IMR-90 (cell line): ENCODE measurements around the gene CEP72. TPM values are rescaled to one million over a fixed set of nuclear protein-coding genes. Genes with fewer than 3 reads are reported as not detected.

Experiments used
- ATAC-seq: fragments of 200-7000 bp; cut with Tn5 transposase; 2 replicates; pipeline ENCODE4 v1.9.1; 2020; ENCODE audit warnings: low read depth, mild to moderate bottlenecking, moderate library complexity
- BruUV-seq: library from RNA; stranded (reverse); fragments of 400-500 nt; replicated peaks from 2 replicates; lab custom pipeline; 2021; lab: Mats Ljungman, UMichigan
- CTCF ChIA-PET: fragments of 300-600 bp; formaldehyde crosslinking; extraction: SDS; loops from one replicate; lab custom pipeline; 2021; ENCODE audit warnings: antibody characterized with exemption; lab: Yijun Ruan, JAX
- POLR2A ChIA-PET: fragments of 300-600 bp; sonication (Branson Sonifier 250); formaldehyde crosslinking; loops from one replicate; lab custom pipeline; 2022; ENCODE audit warnings: antibody characterized with exemption; ENCODE audit not compliant: unreplicated experiment; lab: Charles Lee
- DNase-seq: peaks from one replicate; pipeline ENCODE4 v3.0.0; 2013
- H2AFZ ChIP-seq: replicated peaks from 2 replicates; pipeline ENCODE3; 2013; ENCODE audit warnings: low read length, mild to moderate bottlenecking; ENCODE audit not compliant: poor library complexity
- H2AK5ac ChIP-seq: 2 replicates; pipeline ENCODE4 v1.6.1; 2013; ENCODE audit warnings: low read depth, low read length, inconsistent platforms
- H2AK9ac ChIP-seq: replicated peaks from 2 replicates; pipeline ENCODE3; 2013; ENCODE audit warnings: mild to moderate bottlenecking, low read depth, low read length, moderate library complexity; ENCODE audit not compliant: poor library complexity
- H2BK120ac ChIP-seq: 2 replicates; pipeline ENCODE4 v1.6.1; 2013; ENCODE audit warnings: low read depth, low read length, inconsistent platforms
- H2BK15ac ChIP-seq: 3 replicates; pipeline ENCODE4 v1.6.1; 2013; ENCODE audit warnings: low read depth, low read length, inconsistent platforms
- H2BK20ac ChIP-seq: 2 replicates; pipeline ENCODE4 v1.6.1; 2013; ENCODE audit warnings: low read depth, mild to moderate bottlenecking, inconsistent platforms, low read length, moderate library complexity
- H2BK5ac ChIP-seq: 2 replicates; pipeline ENCODE4 v1.6.1; 2013; ENCODE audit warnings: mild to moderate bottlenecking, low read depth, low read length, inconsistent platforms; ENCODE audit not compliant: poor library complexity, severe bottlenecking
- H3K14ac ChIP-seq: replicated peaks from 2 replicates; pipeline ENCODE4 v1.6.1; 2013; ENCODE audit warnings: low read depth, low read length, inconsistent platforms
- H3K18ac ChIP-seq: 2 replicates; pipeline ENCODE4 v1.6.1; 2013; ENCODE audit warnings: low read depth, low read length, control low read depth
- H3K23ac ChIP-seq: 2 replicates; pipeline ENCODE4 v1.6.1; 2013; ENCODE audit warnings: low read depth, low read length, inconsistent platforms
- H3K27ac ChIP-seq: 2 replicates; pipeline ENCODE4 v1.5.1; 2013; ENCODE audit warnings: mild to moderate bottlenecking, control low read depth, low read length; ENCODE audit not compliant: insufficient read depth
- H3K27me3 ChIP-seq: 2 replicates; pipeline ENCODE4 v1.6.1; 2013; ENCODE audit warnings: low read length; ENCODE audit not compliant: control insufficient read depth, insufficient read depth
- H3K36me3 ChIP-seq: 2 replicates; pipeline ENCODE4 v1.6.1; 2013; ENCODE audit warnings: low read length, mixed read lengths; ENCODE audit not compliant: control insufficient read depth, insufficient read depth
- H3K4ac ChIP-seq: 2 replicates; pipeline ENCODE4 v1.6.1; 2013; ENCODE audit warnings: low read depth, low read length, inconsistent platforms
- H3K4me1 ChIP-seq: 2 replicates; pipeline ENCODE4 v1.6.1; 2013; ENCODE audit warnings: low read length, mixed read lengths; ENCODE audit not compliant: control insufficient read depth, insufficient read depth
- H3K4me2 ChIP-seq: 2 replicates; pipeline ENCODE4 v1.6.1; 2013; ENCODE audit warnings: low read depth, mild to moderate bottlenecking, control low read depth, low read length, moderate library complexity
- H3K4me3 ChIP-seq: 2 replicates; pipeline ENCODE4 v1.5.1; 2013; ENCODE audit warnings: low read depth, mild to moderate bottlenecking, control low read depth, low read length, moderate library complexity; ENCODE audit not compliant: insufficient read depth
- H3K56ac ChIP-seq: 2 replicates; pipeline ENCODE4 v1.6.1; 2013; ENCODE audit warnings: low read length, inconsistent platforms; ENCODE audit not compliant: insufficient read depth; ENCODE audit errors: extremely low read depth
- H3K79me1 ChIP-seq, 2 experiments: 2 replicates each; pipeline ENCODE4 v1.6.1; 2013; ENCODE audit warnings: low read length in 2 of 2, inconsistent platforms in 1 of 2, low read depth in 1 of 2
- H3K9ac ChIP-seq: 2 replicates; pipeline ENCODE4 v1.6.1; 2013; ENCODE audit warnings: low read depth, low read length, control low read depth
- H3K9me1 ChIP-seq: 2 replicates; pipeline ENCODE4 v1.6.1; 2013; ENCODE audit warnings: low read length, inconsistent platforms; ENCODE audit not compliant: insufficient read depth
- H3K9me3 ChIP-seq: 2 replicates; pipeline ENCODE4 v1.6.1; 2013; ENCODE audit warnings: low read length; ENCODE audit not compliant: control insufficient read depth, insufficient read depth
- H4K20me1 ChIP-seq: 2 replicates; pipeline ENCODE4 v1.6.1; 2013; ENCODE audit warnings: low read length, inconsistent platforms; ENCODE audit not compliant: insufficient read depth
- H4K5ac ChIP-seq: 2 replicates; pipeline ENCODE4 v1.6.1; 2013; ENCODE audit warnings: mild to moderate bottlenecking, low read depth, low read length, control low read depth
- H4K8ac ChIP-seq, 2 experiments: 2 replicates each; pipeline ENCODE4 v1.6.1; 2013; ENCODE audit warnings: low read depth in 2 of 2, low read length in 2 of 2, control low read depth in 1 of 2, inconsistent platforms in 1 of 2
- H4K91ac ChIP-seq: 2 replicates; pipeline ENCODE4 v1.6.1; 2013; ENCODE audit warnings: low read depth, low read length, inconsistent platforms; ENCODE audit not compliant: insufficient read depth
- BHLHE40 ChIP-seq: fragments of 150-350 bp; IDR thresholded peaks from 2 replicates; pipeline ENCODE4 v1.6.1; 2016; ENCODE audit warnings: mild to moderate bottlenecking, low read depth, low read length
- CHD1 ChIP-seq: IDR thresholded peaks from 2 replicates; pipeline ENCODE4 v1.6.1; 2012; ENCODE audit warnings: low read depth, low read length, improper control_type of control experiment
- NFE2L2 ChIP-seq: fragments of 150-350 bp; IDR thresholded peaks from 2 replicates; pipeline ENCODE4 v1.6.1; 2016; ENCODE audit warnings: low read depth, mild to moderate bottlenecking, low read length
- SMC3 ChIP-seq: fragments of 150-350 bp; IDR thresholded peaks from 2 replicates; pipeline ENCODE4 v1.6.1; 2016; ENCODE audit warnings: low read depth, mild to moderate bottlenecking, antibody characterized with exemption, low read length, moderate library complexity
- WGBS, 2 experiments: methylation state at CpG; one replicate each; pipeline versions ENCODE4 v1.1.5 to v1.1.7; 2013; ENCODE audit warnings: missing lambda C conversion rate in 2 of 2; ENCODE audit not compliant: insufficient read length in 1 of 2; ENCODE audit errors: extremely low coverage in 2 of 2; 5-methylcytosine and 5-hydroxymethylcytosine counted together
- dilution Hi-C: fragments of 300-500 bp; cut with HindIII; formaldehyde crosslinking; loops from one replicate; pipeline ENCODE4 v1.14.3; 2018; ENCODE audit warnings: low sequenced_read_pairs; ENCODE audit not compliant: unreplicated experiment
- in situ Hi-C: fragments of 300-500 bp; cut with MboI; formaldehyde crosslinking; loops from 3 replicates; pipeline ENCODE4 v1.14.3; 2019; ENCODE audit warnings: low sequenced_read_pairs, inconsistent platforms, mixed read lengths
- intact Hi-C: fragments of 100-400 bp; cut with micrococcal nuclease; formaldehyde crosslinking; loops from 2 replicates; pipeline ENCODE4 v1.10.0; 2022
- polyA plus RNA-seq, 3 experiments: library from polyadenylated mRNA; depleted of rRNA; stranded (reverse); fragments of >200 nt; gene quantifications; 2 replicates each; pipeline ENCODE4 v1.2.3, GENCODE V29; 2012; ENCODE audit warnings: low replicate concordance in 1 of 3
- total RNA-seq: library from RNA; depleted of rRNA; stranded (reverse); fragments of >200 nt; gene quantifications from 2 replicates; pipeline ENCODE4 v1.2.3, GENCODE V29; 2012

Gene CEP72
- total and polyA plus RNA-seq, 2 of the 4 experiments (the other 2 are of a cell fraction): 2.9 to 4.3 TPM

DNA sequence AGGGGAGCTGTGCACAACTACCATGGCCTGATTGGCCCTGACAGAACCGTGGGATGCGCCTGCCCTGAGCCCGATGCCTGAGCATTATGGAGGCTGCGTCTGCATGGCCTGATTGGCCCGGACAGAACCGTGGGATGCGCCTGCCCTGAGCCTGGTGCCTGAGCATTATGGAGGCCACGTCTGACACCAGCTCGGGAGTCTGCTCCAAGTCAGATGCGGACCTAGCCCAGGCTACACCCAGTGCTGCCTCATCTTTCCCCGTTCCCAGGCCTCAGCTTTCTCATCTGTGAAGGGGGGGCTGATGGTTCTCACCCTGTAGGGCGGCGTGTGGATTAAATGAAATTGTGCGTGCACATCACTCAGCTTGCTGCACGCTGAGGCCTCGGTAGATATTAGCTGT is 7.3 kb downstream of the CEP72 start:
- dilution Hi-C loops: no loop called here
- Histone ChIP-seq H3K79me1 (peaks cover 12 to 14% of the 10 kb centered on the region in 2 experiments), H3K9me3 (no peaks in the 10 kb centered on the region), H3K4me3 (no peak overlapping the region), H2AFZ (no peak overlapping the region), H2AK5ac (no peak overlapping the region), H2BK20ac (no peak overlapping the region), H3K9ac (no peak overlapping the region), H3K9me1 (no peaks in the 10 kb centered on the region), H3K56ac (no peak overlapping the region), H3K4ac (no peak overlapping the region), H2AK9ac (no peak overlapping the region), H4K8ac (no peak overlapping the region), H3K4me1 (no peaks in the 10 kb centered on the region), H2BK120ac (no peak overlapping the region), H3K27me3 (no peaks in the 10 kb centered on the region), H3K18ac (no peak overlapping the region), H3K14ac (no peak overlapping the region), H3K23ac (no peak overlapping the region), H4K5ac (no peak overlapping the region), H2BK15ac (no peak overlapping the region), H3K4me2 (no peak overlapping the region), H2BK5ac (no peak overlapping the region), H3K27ac (no peak overlapping the region), H4K91ac (no peak overlapping the region), H3K36me3 (peaks cover 8% of the 10 kb centered on the region), H4K20me1 (no peaks in the 10 kb centered on the region)
- CTCF ChIA-PET: no interaction called here
- no peak for ATAC-seq
- WGBS, 2 experiments: 93% methylated on average over 7 of the region's 16 CpGs; no CpG with 5 or more reads in 1 of the 2 experiments
- no TSS peak for BruUV-seq
- intact Hi-C loops: loop anchor here (10.0 kb wide), 1 partner anchor 305 kb away; no protein-coding TSS in a partner anchor
- POLR2A ChIA-PET: no interaction called here
- TF ChIP-seq NFE2L2 (no peak), BHLHE40 (no peak), SMC3 (no peak), CHD1 (no peak)
- in situ Hi-C loops: no loop called here
- DNase-seq: no peak
